Measurements from ENCODE around the gene NLRC3.

GRCh38 chr16:3564889-3565141 lies 12.4 kb downstream of the NLRC3 start:
- TF ChIP-seq CTCF (IDR thresholded peaks at IDR 0.05; ENCODE audit: insufficient read depth, low read length) = no peak
- no peak for TF ChIP-seq REST (IDR thresholded peaks at IDR 0.05; ENCODE audit: insufficient replicate concordance, low read depth)
- no peak for TF ChIP-seq GABPA (IDR thresholded peaks at IDR 0.05; ENCODE audit: low read depth)

Measured in HL-60 (cell line).